K562 (cell line): Measurements from ENCODE around the gene WWC2. TPM values are rescaled to one million over a fixed set of nuclear protein-coding genes. Genes with fewer than 3 reads are reported as not detected.

ENCODE experiments used
- ATAC-seq: fragments of 200-7000 bp; cut with Tn5 transposase; 3 replicates; pipeline ENCODE4 v1.9.1; 2020; ENCODE audit warnings: moderate library complexity
- BruUV-seq: library from RNA; stranded (reverse); fragments of 400-500 nt; replicated peaks from 2 replicates; lab custom pipeline; 2021; lab: Mats Ljungman, UMichigan
- CTCF ChIA-PET: fragments of 300-600 bp; formaldehyde crosslinking; extraction: SDS; loops from one replicate; lab custom pipeline; 2021; ENCODE audit warnings: low intra/inter-chr PET ratio; lab: Yijun Ruan, JAX
- POLR2A ChIA-PET: fragments of 300-600, 350-650 bp; sonication (Branson Sonifier 250); formaldehyde crosslinking; extraction: SDS; loops from one replicate; lab custom pipeline; 2021; ENCODE audit warnings: antibody characterized with exemption, inconsistent platforms; lab: Yijun Ruan, JAX
- DNase-seq, 4 experiments: peaks; one replicate each; pipeline versions ENCODE4 v3.0.0 to v3.0.0-alpha.2; 2011 to 2018; ENCODE audit warnings: low spot score in 3 of 4, mixed read lengths in 3 of 4; ENCODE audit errors: extremely low read depth in 1 of 4
- FAIRE-seq: peaks from 2 replicates; lab custom pipeline; 2011; peaks lifted over from hg19 to GRCh38; lab: Jason Lieb, UNC
- H2AFZ ChIP-seq: 2 replicates; pipeline ENCODE4 v1.6.0; 2011; ENCODE audit warnings: low read depth, low read length, control low read depth, inconsistent platforms
- H3K27ac ChIP-seq: fragments of 200-600 bp; 3 replicates; pipeline ENCODE4 v1.8.0; 2011; ENCODE audit warnings: low read depth, mild to moderate bottlenecking, control low read depth, inconsistent platforms, low read length, moderate library complexity, mixed read lengths; ENCODE audit errors: extremely low read depth
- H3K27me3 ChIP-seq, 2 experiments: fragments of 300-600 bp in 1 of 2; 2 replicates in 1 of 2; 3 replicates in 1 of 2; pipeline versions ENCODE4 v1.6.0 to v1.8.0; 2011; ENCODE audit warnings: inconsistent platforms in 2 of 2, low read length in 2 of 2, mild to moderate bottlenecking in 1 of 2, mixed read lengths in 1 of 2, moderate library complexity in 1 of 2; ENCODE audit not compliant: control insufficient read depth in 2 of 2, insufficient read depth in 2 of 2
- H3K36me3 ChIP-seq: fragments of 300-600 bp; 3 replicates; pipeline ENCODE4 v1.8.0; 2011; ENCODE audit warnings: mild to moderate bottlenecking, low read length, inconsistent platforms; ENCODE audit not compliant: control insufficient read depth, insufficient read depth
- H3K4me1 ChIP-seq, 2 experiments: fragments of 200-600 bp in 1 of 2; replicated peaks in 1 of 2; 2 replicates in 1 of 2; 3 replicates in 1 of 2; pipeline versions ENCODE4 v1.5.1 to v1.8.0; 2011; ENCODE audit warnings: inconsistent platforms in 2 of 2, low read length in 2 of 2, mild to moderate bottlenecking in 1 of 2, mixed read lengths in 1 of 2, moderate library complexity in 1 of 2; ENCODE audit not compliant: control insufficient read depth in 2 of 2, insufficient read depth in 2 of 2
- H3K4me2 ChIP-seq: 2 replicates; pipeline ENCODE4 v1.6.1; 2011; ENCODE audit warnings: low read length, control low read depth, inconsistent platforms, mixed read lengths; ENCODE audit not compliant: insufficient read depth
- H3K4me3 ChIP-seq: fragments of 200-600 bp; sonication (generic), shearing (Covaris generic); 2 replicates; pipeline ENCODE4 v1.5.1; 2016; ENCODE audit warnings: control low read depth, inconsistent platforms
- H3K79me2 ChIP-seq: fragments of 200-600 bp; 3 replicates; pipeline ENCODE4 v1.8.0; 2011; ENCODE audit warnings: low read length, inconsistent platforms; ENCODE audit not compliant: control insufficient read depth, insufficient read depth
- H3K9ac ChIP-seq, 2 experiments: 2 replicates each; pipeline versions ENCODE4 v1.6.0 to v1.6.1; 2011; ENCODE audit warnings: low read depth in 2 of 2, low read length in 2 of 2, control low read depth in 1 of 2, inconsistent platforms in 1 of 2, mild to moderate bottlenecking in 1 of 2, mixed read lengths in 1 of 2; ENCODE audit not compliant: insufficient read depth in 1 of 2
- H3K9me1 ChIP-seq: one replicate; pipeline ENCODE4 v1.6.0; 2011; ENCODE audit warnings: inconsistent platforms, mild to moderate bottlenecking, low read length, moderate library complexity; ENCODE audit not compliant: control insufficient read depth, insufficient read depth
- H3K9me3 ChIP-seq: replicated peaks from 2 replicates; pipeline ENCODE4 v1.5.1; 2011; ENCODE audit warnings: low read depth, low read length, inconsistent platforms; ENCODE audit not compliant: control insufficient read depth, insufficient read depth
- H4K20me1 ChIP-seq: replicated peaks from 2 replicates; pipeline ENCODE4 v1.6.1; 2011; ENCODE audit warnings: low read length, inconsistent platforms, mixed read lengths; ENCODE audit not compliant: control insufficient read depth, insufficient read depth
- BRD4 ChIP-seq: fragments of 200-600 bp; sonication (generic); IDR thresholded peaks from 2 replicates; pipeline ENCODE4 v1.6.1; 2017; ENCODE audit warnings: inconsistent platforms
- NUFIP1 ChIP-seq: fragments of 450-650 bp; IDR thresholded peaks from 2 replicates; pipeline ENCODE4 v1.6.1; 2018; ENCODE audit not compliant: partially characterized antibody
- RAD51 ChIP-seq: fragments of 450-650 bp; IDR thresholded peaks from 2 replicates; pipeline ENCODE4 v1.7.1; 2016; ENCODE audit warnings: low read depth, mild to moderate bottlenecking, borderline replicate concordance
- RBM34 ChIP-seq: fragments of 200-400 bp; formaldehyde crosslinking; IDR thresholded peaks from 2 replicates; pipeline ENCODE4 v1.6.1; 2018; ENCODE audit warnings: low read length, borderline replicate concordance; ENCODE audit not compliant: insufficient read depth
- RBM39 ChIP-seq: fragments of 200-400 bp; formaldehyde crosslinking; optimal IDR thresholded peaks from 2 replicates; pipeline ENCODE3; 2018; ENCODE audit warnings: low read depth, low read length
- SIRT6 ChIP-seq: IDR thresholded peaks from one replicate; pipeline ENCODE4 v1.6.1; 2012; ENCODE audit warnings: low read depth, mild to moderate bottlenecking, control low read depth, inconsistent platforms, low read length, moderate library complexity
- SMARCC2 ChIP-seq: fragments of 450-650 bp; IDR thresholded peaks from 2 replicates; pipeline ENCODE4 v1.6.1; 2017; ENCODE audit warnings: antibody characterized with exemption, moderate library complexity, mild to moderate bottlenecking, low read depth
- TCF7 ChIP-seq: sonication (generic); IDR thresholded peaks from 2 replicates; pipeline ENCODE4 v1.6.1; 2016; ENCODE audit warnings: antibody characterized with exemption, borderline replicate concordance
- ZC3H4 ChIP-seq: sonication (generic); formaldehyde crosslinking; IDR thresholded peaks from 2 replicates; pipeline ENCODE4 v1.9.0; 2021; ENCODE audit warnings: missing genetic modification reagents, borderline replicate concordance
- ZNF274 ChIP-seq: IDR thresholded peaks from 2 replicates; pipeline ENCODE4 v1.6.1; 2011; ENCODE audit warnings: low read depth, mild to moderate bottlenecking, low read length, moderate library complexity, borderline replicate concordance
- WGBS: fragments of 100-300 bp; shearing (Covaris generic); methylation state at CpG from one replicate; pipeline ENCODE4 v1.1.6; 2016; ENCODE audit warnings: low coverage, mixed read lengths; ENCODE audit not compliant: insufficient coverage; ENCODE audit errors: missing lambda C conversion rate; 5-methylcytosine and 5-hydroxymethylcytosine counted together
- in situ Hi-C: fragments of 300-500 bp; cut with MboI; formaldehyde crosslinking; loops from 4 replicates; pipeline ENCODE4 v1.15.0; 2018; ENCODE audit warnings: inconsistent platforms, mixed read lengths
- intact Hi-C: fragments of 100-400 bp; cut with micrococcal nuclease; formaldehyde crosslinking; loops from 2 replicates; pipeline ENCODE4 v1.14.2; 2022
- polyA plus RNA-seq, 8 experiments: library from polyadenylated mRNA; depleted of rRNA in 4 of 8; stranded (reverse) in 5 of 8; unstranded in 3 of 8; fragments of >200 nt; fragmentation: Nextera tagmentation in 2 of 8; fragmentation: Illumina TruSeq in 1 of 8; extraction: Ambion mirVana in 2 of 8; extraction: Trizol in 1 of 8; gene quantifications; 2 replicates each; pipeline versions ENCODE4 v1.2.1 to v1.2.3, GENCODE V29; 2011 to 2014; ENCODE audit warnings: inconsistent platforms in 1 of 8, missing spikeins in 1 of 8
- total RNA-seq, 7 experiments: library from RNA; depleted of rRNA in 6 of 7; stranded (reverse); fragments of >200 nt in 6 of 7; fragmentation: Illumina TruSeq in 2 of 7; extraction: Trizol in 2 of 7; gene quantifications; 2 replicates each; pipeline versions ENCODE4 v1.2.1 to v1.2.3, GENCODE V29; 2011 to 2021; ENCODE audit warnings: low replicate concordance in 1 of 7
- TF ChIP-seq, protein P1 (sequence below): sonication (generic); formaldehyde crosslinking; IDR thresholded peaks from 2 replicates; pipeline ENCODE4 v1.8.0; 2022; ENCODE audit warnings: mild to moderate bottlenecking, missing genetic modification reagents
- TF ChIP-seq, protein P2 (sequence below): fragments of 250-450 bp; sonication (Bioruptor Pico); IDR thresholded peaks from 2 replicates; pipeline ENCODE4 v1.5.0; 2021; ENCODE audit warnings: mild to moderate bottlenecking, moderate library complexity
- TF ChIP-seq, protein P3 (sequence below): sonication (generic); formaldehyde crosslinking; IDR thresholded peaks from 2 replicates; pipeline ENCODE4 v1.8.0; 2022; ENCODE audit warnings: mild to moderate bottlenecking, low read depth, missing genetic modification reagents

The WWC2 gene
- total and polyA plus RNA-seq, 9 of the 15 experiments (the other 6 are each of a cell fraction or from before 2014, with no cell fraction given) = 3.7 to 39.4 (median 19.6) TPM

DNA sequence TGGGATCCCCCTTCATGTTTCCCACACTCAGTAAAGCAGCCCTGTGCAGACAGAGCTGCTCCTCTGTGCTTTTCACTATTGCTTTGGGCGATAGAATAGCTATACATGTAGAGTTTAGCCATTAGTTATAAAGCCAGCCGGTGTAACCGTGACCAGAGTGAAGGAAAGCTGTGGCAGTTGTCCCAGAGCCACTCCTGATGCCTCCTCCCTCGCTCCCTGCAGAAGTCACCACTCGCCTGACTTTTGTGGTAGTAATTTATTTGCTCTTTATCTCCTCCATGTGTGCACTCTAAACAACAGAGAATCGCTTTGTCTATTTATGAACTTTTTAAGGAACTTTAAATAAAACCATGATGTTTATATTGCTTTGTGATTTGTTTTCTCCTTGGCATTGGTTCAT lies 41.8 kb upstream of the WWC2 start (continued):
- TF ChIP-seq, protein P1, sequence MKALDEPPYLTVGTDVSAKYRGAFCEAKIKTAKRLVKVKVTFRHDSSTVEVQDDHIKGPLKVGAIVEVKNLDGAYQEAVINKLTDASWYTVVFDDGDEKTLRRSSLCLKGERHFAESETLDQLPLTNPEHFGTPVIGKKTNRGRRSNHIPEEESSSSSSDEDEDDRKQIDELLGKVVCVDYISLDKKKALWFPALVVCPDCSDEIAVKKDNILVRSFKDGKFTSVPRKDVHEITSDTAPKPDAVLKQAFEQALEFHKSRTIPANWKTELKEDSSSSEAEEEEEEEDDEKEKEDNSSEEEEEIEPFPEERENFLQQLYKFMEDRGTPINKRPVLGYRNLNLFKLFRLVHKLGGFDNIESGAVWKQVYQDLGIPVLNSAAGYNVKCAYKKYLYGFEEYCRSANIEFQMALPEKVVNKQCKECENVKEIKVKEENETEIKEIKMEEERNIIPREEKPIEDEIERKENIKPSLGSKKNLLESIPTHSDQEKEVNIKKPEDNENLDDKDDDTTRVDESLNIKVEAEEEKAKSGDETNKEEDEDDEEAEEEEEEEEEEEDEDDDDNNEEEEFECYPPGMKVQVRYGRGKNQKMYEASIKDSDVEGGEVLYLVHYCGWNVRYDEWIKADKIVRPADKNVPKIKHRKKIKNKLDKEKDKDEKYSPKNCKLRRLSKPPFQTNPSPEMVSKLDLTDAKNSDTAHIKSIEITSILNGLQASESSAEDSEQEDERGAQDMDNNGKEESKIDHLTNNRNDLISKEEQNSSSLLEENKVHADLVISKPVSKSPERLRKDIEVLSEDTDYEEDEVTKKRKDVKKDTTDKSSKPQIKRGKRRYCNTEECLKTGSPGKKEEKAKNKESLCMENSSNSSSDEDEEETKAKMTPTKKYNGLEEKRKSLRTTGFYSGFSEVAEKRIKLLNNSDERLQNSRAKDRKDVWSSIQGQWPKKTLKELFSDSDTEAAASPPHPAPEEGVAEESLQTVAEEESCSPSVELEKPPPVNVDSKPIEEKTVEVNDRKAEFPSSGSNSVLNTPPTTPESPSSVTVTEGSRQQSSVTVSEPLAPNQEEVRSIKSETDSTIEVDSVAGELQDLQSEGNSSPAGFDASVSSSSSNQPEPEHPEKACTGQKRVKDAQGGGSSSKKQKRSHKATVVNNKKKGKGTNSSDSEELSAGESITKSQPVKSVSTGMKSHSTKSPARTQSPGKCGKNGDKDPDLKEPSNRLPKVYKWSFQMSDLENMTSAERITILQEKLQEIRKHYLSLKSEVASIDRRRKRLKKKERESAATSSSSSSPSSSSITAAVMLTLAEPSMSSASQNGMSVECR = no peak
- TF ChIP-seq SIRT6 (no peak), BRD4 (no peak), ZNF274 (no peak), RBM39 (no peak)

DNA sequence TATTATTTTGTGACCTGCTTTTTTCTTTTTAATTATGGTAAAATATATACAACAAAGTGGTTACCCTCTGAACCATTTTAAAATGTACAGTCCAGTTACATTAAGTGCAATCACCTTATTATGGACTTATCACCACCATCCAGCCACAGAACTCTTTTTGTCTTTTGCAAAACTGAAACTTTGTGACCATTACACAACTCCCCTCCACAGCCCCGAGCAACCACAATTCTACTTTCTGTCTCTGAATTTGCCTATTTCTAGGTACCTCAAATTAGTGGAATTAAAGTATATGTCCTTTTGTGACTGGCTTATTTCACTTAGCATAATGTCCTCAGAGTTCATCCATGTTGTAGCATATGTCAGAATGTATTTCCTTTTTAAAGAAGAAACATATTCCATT lies 39.3 kb upstream of the WWC2 start:
- no peaks in the 10 kb centered on the region for H3K27me3 ChIP-seq
- FAIRE-seq (no peak), DNase-seq (no peak), ATAC-seq (no peak)
- H3K9ac ChIP-seq = no peak overlapping the region
- H3K79me2 ChIP-seq = no peaks in the 10 kb centered on the region
- no peak overlapping the region for H3K27ac ChIP-seq
- in situ Hi-C loops = no loop called here
- intact Hi-C loops = no loop called here
- ChIA-PET CTCF (no interaction called here), POLR2A (interaction anchor here (0.8 kb wide), 1 partner anchor 30 kb away, joined by 3 read pairs; no protein-coding TSS in a partner anchor)
- no TSS peak for BruUV-seq
- H3K9me3 ChIP-seq = no peaks in the 10 kb centered on the region; the same call in none of the 2 replicates
- no peak overlapping the region for H3K4me3 ChIP-seq
- H3K9me1 ChIP-seq = no peaks in the 10 kb centered on the region
- H4K20me1 ChIP-seq = no peaks in the 10 kb centered on the region
- no peaks in the 10 kb centered on the region for H3K36me3 ChIP-seq
- peaks cover 0 to 11% of the 10 kb centered on the region in 2 experiments; a peak in 3 of 5 replicates for H3K4me1 ChIP-seq
- no peak overlapping the region for H2AFZ ChIP-seq
- 15% methylated on average over 1 of the region's 1 CpG for WGBS
- H3K4me2 ChIP-seq = no peak overlapping the region
- TF ChIP-seq RAD51 (no peak), NUFIP1 (no peak), ZC3H4 (CRISPR knock-in tag) (no peak), TCF7 (no peak), RBM34 (no peak), SMARCC2 (no peak)
- TF ChIP-seq, protein P2, sequence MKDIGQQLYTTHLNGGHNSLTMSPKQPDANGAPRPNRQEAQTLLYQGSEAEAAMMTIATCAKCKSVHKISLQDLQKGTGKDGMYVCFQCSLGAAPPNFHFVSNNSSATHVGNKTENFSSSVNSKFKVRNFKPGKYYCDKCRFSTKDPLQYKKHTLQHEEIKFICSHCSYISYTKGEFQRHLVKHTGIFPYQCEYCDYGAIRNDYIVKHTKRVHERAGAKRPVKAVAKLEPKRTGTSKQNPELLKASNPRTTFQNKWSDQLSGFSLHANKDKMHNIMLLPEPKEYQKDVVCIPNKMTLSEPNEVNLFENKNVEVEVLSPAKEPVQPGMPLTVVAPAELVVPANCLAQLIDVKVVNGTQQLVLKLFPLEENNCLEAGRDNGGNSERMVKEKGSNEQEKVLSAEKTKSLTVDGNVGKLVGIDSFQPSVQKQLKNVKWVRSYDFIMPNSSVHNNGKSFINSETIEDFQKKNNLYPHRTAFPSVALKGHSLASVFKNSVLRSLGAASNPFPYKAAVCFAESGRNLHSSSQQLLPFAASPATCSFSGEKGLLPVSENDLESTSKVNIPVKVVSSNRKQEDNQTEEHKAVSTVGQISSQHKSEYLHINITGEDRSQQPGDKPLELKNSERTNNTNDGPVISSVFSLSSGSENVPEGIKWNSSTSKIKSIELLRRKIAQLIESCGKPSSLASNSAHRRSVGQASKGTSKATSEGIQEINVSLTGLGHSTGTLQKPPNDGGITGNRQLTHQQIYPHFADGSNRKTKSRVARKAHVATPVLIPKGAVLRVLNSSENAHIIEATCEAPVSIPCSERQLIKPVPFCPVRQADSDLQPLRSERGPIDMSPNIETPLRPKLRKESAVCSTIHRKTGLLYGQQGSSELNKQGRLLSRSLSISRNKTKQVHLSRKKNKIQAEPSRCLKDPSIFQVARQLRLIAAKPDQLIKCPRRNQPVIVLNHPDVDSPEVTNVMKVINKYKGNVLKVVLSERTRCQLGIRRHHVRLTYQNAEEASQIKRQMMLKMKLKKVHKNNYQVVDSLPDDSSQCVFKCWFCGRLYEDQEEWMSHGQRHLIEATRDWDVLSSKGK = no peak
- TF ChIP-seq, protein P3, sequence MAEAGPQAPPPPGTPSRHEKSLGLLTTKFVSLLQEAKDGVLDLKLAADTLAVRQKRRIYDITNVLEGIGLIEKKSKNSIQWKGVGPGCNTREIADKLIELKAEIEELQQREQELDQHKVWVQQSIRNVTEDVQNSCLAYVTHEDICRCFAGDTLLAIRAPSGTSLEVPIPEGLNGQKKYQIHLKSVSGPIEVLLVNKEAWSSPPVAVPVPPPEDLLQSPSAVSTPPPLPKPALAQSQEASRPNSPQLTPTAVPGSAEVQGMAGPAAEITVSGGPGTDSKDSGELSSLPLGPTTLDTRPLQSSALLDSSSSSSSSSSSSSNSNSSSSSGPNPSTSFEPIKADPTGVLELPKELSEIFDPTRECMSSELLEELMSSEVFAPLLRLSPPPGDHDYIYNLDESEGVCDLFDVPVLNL (CRISPR knock-in tag) = no peak
